Stomach (tissue), 19 donors: Measurements from ENCODE around the gene STX1A. TPM values are rescaled to one million over a fixed set of nuclear protein-coding genes. Genes with fewer than 3 reads are reported as not detected.
A peak's percentile ranks its signal among the peaks of the same experiment; 100 is the strongest.

Source experiments
- DNase-seq, 2 donors: peaks; one replicate each; pipeline versions ENCODE4 v3.0.0 to v3.0.0-alpha.2; 2013 to 2019
- H3K27ac ChIP-seq, 5 donors: fragments of 200-600 bp in 4 of 5; sonication (generic) in 4 of 5; one replicate each; pipeline ENCODE4 v1.5.1; 2013 to 2019; ENCODE audit warnings: mild to moderate bottlenecking in 1 of 5, moderate library complexity in 1 of 5
- H3K27me3 ChIP-seq, 3 donors: fragments of 200-600 bp; sonication (generic); one replicate each; pipeline ENCODE4 v1.5.1; 2017 to 2019; ENCODE audit warnings: mixed run types in 1 of 3
- H3K36me3 ChIP-seq, 4 donors: fragments of 200-600 bp; sonication (generic); 1 replicate in 3 of 4; 2 replicates in 1 of 4; pipeline ENCODE4 v1.5.1; 2016 to 2019
- H3K4me1 ChIP-seq, 4 donors: fragments of 200-600 bp; sonication (generic); one replicate each; pipeline ENCODE4 v1.5.1; 2016 to 2019
- H3K4me3 ChIP-seq, 4 donors: fragments of 200-600 bp; sonication (generic) in 3 of 4; one replicate each; pipeline ENCODE4 v1.5.1; 2016 to 2019; ENCODE audit warnings: mild to moderate bottlenecking in 1 of 4
- H3K9me3 ChIP-seq, 4 donors: fragments of 200-600 bp; sonication (generic); one replicate each; pipeline ENCODE4 v1.5.1; 2016 to 2019
- CTCF ChIP-seq, 7 experiments: fragments of 450-650 bp in 4 of 7; fragments of 200-600 bp in 3 of 7; sonication (generic) in 3 of 7; IDR thresholded peaks; one replicate each; pipeline ENCODE4 v1.5.1; 2016 to 2019; ENCODE audit warnings: antibody characterized with exemption in 7 of 7, control low read depth in 2 of 7, mild to moderate bottlenecking in 1 of 7
- EP300 ChIP-seq: sonication (generic); formaldehyde crosslinking; IDR thresholded peaks from one replicate; pipeline ENCODE4 v1.6.1; 2017; ENCODE audit warnings: antibody characterized with exemption
- POLR2A ChIP-seq, 4 donors: fragments of 450-650 bp; IDR thresholded peaks; one replicate each; pipeline ENCODE4 v1.6.1; 2016; ENCODE audit warnings: antibody characterized with exemption in 4 of 4, control low read depth in 2 of 4, mild to moderate bottlenecking in 1 of 4, moderate library complexity in 1 of 4
- POLR2AphosphoS5 ChIP-seq, 3 donors: sonication (generic); formaldehyde crosslinking; IDR thresholded peaks; one replicate each; pipeline ENCODE4 v1.6.1; 2016; ENCODE audit warnings: antibody characterized with exemption in 3 of 3
- WGBS, 5 donors: extraction: QIAGEN DNeasy Blood & Tissue Kit in 3 of 5; methylation state at CpG; one replicate each; pipeline versions ENCODE4 v1.1.5 to v1.1.7; 2013 to 2018; 5-methylcytosine and 5-hydroxymethylcytosine counted together
- intact Hi-C: fragments of 100-400 bp; cut with DNase I; formaldehyde crosslinking; loops from one replicate; pipeline ENCODE4 v1.15.1; 2023; ENCODE audit warnings: low total_unique reads
- long read RNA-seq, 10 donors: transcript quantifications; one replicate each; lab custom pipeline, GENCODE V29; 2026
- polyA plus RNA-seq, 3 donors: library from polyadenylated mRNA; stranded (reverse); fragments of 200-250 nt; gene quantifications; one replicate each; pipeline ENCODE4 v1.2.3, GENCODE V29; 2013
- total RNA-seq, 5 donors: library from RNA; depleted of rRNA; stranded (reverse); fragments of >200 nt; gene quantifications; one replicate each; pipeline versions ENCODE4 v1.1.0 to v1.2.3, GENCODE V29; 2014 to 2016
- donor health status: healthy with polysubstance abuse.
- donor health status: Bipolar disorder and iron deficiency.
- donor health status: healthy.

Gene STX1A
- total RNA-seq, result 10 to 100 TPM in 2 of 5 donors, 1 to 10 TPM in 2, not detected in 1; 3.9 to 57.2 (median 11.6) TPM
- polyA plus RNA-seq, result 1 to 10 TPM; 1.1 to 8.1 (median 4.2) TPM
- long read RNA-seq, donor 1, result 0 reads
- long read RNA-seq, donor 2, partial matches to known transcripts, result 0 of 1 reads
- long read RNA-seq, donor 2, other reads (novel, unspliced or antisense), result 0 of 1 reads
- long read RNA-seq, donor 3, partial matches to known transcripts, result 0 of 2 reads
- long read RNA-seq, donor 3, other reads (novel, unspliced or antisense), result 0 of 2 reads
- long read RNA-seq, donor 4, result 0 reads
- long read RNA-seq, donor 5, partial matches to known transcripts, result 0 of 1 reads
- long read RNA-seq, donor 5, other reads (novel, unspliced or antisense), result 0 of 1 reads
- long read RNA-seq, donor 6, partial matches to known transcripts, result 0 of 2 reads
- long read RNA-seq, donor 6, other reads (novel, unspliced or antisense), result 0 of 2 reads
- long read RNA-seq, donor 7, result 0 reads
- long read RNA-seq, donor 8, partial matches to known transcripts, result 0 of 1 reads
- long read RNA-seq, donor 8, other reads (novel, unspliced or antisense), result 0 of 1 reads
- long read RNA-seq, donor 9, result 0 reads
- long read RNA-seq, donor 10, result 0 reads

GRCh38 chr7:73718905-73719805 is at the start of gene STX1A:
Gene STX1A (minus strand): TSS chr7:73719669. CDS start chr7:73719631, 38 bp downstream.
- TF ChIP-seq POLR2AphosphoS5 (IDR thresholded peaks at IDR 0.05) (no peak), EP300 (no peak), POLR2A (IDR thresholded peaks at IDR 0.05) (no peak), CTCF (IDR thresholded peaks at IDR 0.05) (no peak)
- no peaks in the 10 kb centered on the region for H3K9me3 ChIP-seq
- H3K4me3 ChIP-seq, result peak within 1 kb of the TSS; percentile 76 to 92 (median 90)
- 1 to 2% (median 1%) methylated on average over 23 to 96 of the region's 96 CpGs for WGBS, 5 donors
- H3K27ac ChIP-seq, result peak within 1 kb of the TSS in 3 of 5 donors; percentile 22 to 82 (median 71)
- intact Hi-C loops, result no loop called here
- H3K27me3 ChIP-seq, result peaks cover 0 to 8% (median 6%) of the 10 kb centered on the region in 3 donors
- peak; percentile 77 to 91 for DNase-seq
- no peaks in the 10 kb centered on the region for H3K36me3 ChIP-seq
- peaks cover 48 to 76% (median 56%) of the 10 kb centered on the region in 4 donors for H3K4me1 ChIP-seq

- H3K4me3 ChIP-seq, result no peak overlapping the region
- DNase-seq, result no peak
- H3K27me3 ChIP-seq, result peaks cover 21 to 71% (median 41%) of the 10 kb centered on the region in 3 donors
- no peak for TF ChIP-seq EP300
- WGBS, 5 donors, result 50 to 68% (median 53%) methylated on average over 37 to 53 of the region's 53 CpGs
- intact Hi-C loops, result no loop called here
- no peaks in the 10 kb centered on the region for H3K36me3 ChIP-seq
- H3K27ac ChIP-seq, result no peak overlapping the region
- peaks cover 9 to 25% (median 21%) of the 10 kb centered on the region in 4 donors for H3K4me1 ChIP-seq
- no peaks in the 10 kb centered on the region for H3K9me3 ChIP-seq
Observed at GRCh38 chr7:73768641-73769480, 49.4 kb upstream of the STX1A start.

GRCh38 chr7:73766556-73767229 is 47.2 kb upstream of the STX1A start:
- no peak overlapping the region for H3K27ac ChIP-seq
- WGBS, 5 donors, result 76 to 83% (median 81%) methylated on average over 17 of the region's 17 CpGs
- H3K36me3 ChIP-seq, result no peaks in the 10 kb centered on the region
- TF ChIP-seq EP300 (no peak), CTCF (IDR thresholded peaks at IDR 0.05) (no peak), POLR2AphosphoS5 (IDR thresholded peaks at IDR 0.05) (no peak), POLR2A (IDR thresholded peaks at IDR 0.05) (no peak)
- H3K9me3 ChIP-seq, result no peaks in the 10 kb centered on the region
- peaks cover 9 to 25% (median 21%) of the 10 kb centered on the region in 4 donors for H3K4me1 ChIP-seq
- DNase-seq, result no peak
- peaks cover 21 to 55% (median 36%) of the 10 kb centered on the region in 3 donors for H3K27me3 ChIP-seq
- intact Hi-C loops, result no loop called here
- H3K4me3 ChIP-seq, result no peak overlapping the region

GRCh38 chr7:73762659-73762999 is 43.2 kb upstream of the STX1A start:
- peaks cover 0 to 14% (median 6%) of the 10 kb centered on the region in 3 donors for H3K27me3 ChIP-seq
- no peaks in the 10 kb centered on the region for H3K4me1 ChIP-seq
- DNase-seq, result no peak
- H3K4me3 ChIP-seq, result no peak overlapping the region
- no peak overlapping the region for H3K27ac ChIP-seq
- no peaks in the 10 kb centered on the region for H3K36me3 ChIP-seq
- intact Hi-C loops, result no loop called here
- 76 to 85% (median 83%) methylated on average over 1 of the region's 1 CpG for WGBS, 5 donors
- TF ChIP-seq CTCF (IDR thresholded peaks at IDR 0.05), result no peak
- no peak for TF ChIP-seq POLR2A (IDR thresholded peaks at IDR 0.05)
- no peak for TF ChIP-seq EP300
- no peak for TF ChIP-seq POLR2AphosphoS5 (IDR thresholded peaks at IDR 0.05)
- H3K9me3 ChIP-seq, result no peaks in the 10 kb centered on the region
